ENCODE data around the gene HNRNPF.
"Not testable (repeated sequence)": the region's sequence is repeated elsewhere in the genome, so short reads cannot be mapped to it uniquely, and the experiment has no call there.

Gene HNRNPF

GRCh38 chr10:43342279-43343125 lies 66.5 kb downstream of the HNRNPF start:
- Histone ChIP-seq H3K9me3 (ENCODE audit: control insufficient read depth, insufficient read depth, low read depth, low read length) (no peaks in the 10 kb centered on the region), H3K36me3 (ENCODE audit: control insufficient read depth, insufficient read depth, low read length) (no peaks in the 10 kb centered on the region), H3K4me1 (ENCODE audit: control insufficient read depth, insufficient read depth, low read length) (peaks cover 24% of the 10 kb centered on the region), H3K4me3 (ENCODE audit: low read depth, low read length) (no peak overlapping the region), H3K27me3 (ENCODE audit: control insufficient read depth, insufficient read depth, low read length) (peaks cover 5% of the 10 kb centered on the region), H3K9ac (ENCODE audit: low read length) (no peak overlapping the region), H3K27ac (ENCODE audit: low read depth, low read length) (no peak overlapping the region)

DNA sequence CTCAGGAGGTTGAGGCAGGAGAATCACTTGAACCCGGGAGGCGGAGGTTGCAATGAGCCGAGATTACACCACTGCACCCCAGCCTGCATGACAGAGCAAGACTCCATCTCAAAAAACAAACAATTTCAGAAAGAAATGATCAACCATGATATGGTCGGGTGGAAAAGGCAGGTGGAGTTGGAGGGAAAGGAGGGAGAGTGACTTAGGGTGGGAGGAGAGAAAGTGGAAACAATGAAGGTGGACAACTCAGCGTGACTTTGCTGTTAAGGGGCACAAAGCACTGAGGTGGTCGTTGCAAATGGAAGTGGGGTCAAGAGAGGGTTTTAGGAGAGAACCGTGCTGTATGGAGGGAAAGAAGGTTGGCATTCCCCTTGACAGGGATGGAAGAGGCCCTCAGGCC lies 67.5 kb downstream of the HNRNPF start:
- peaks cover 5% of the 10 kb centered on the region for H3K27me3 ChIP-seq (ENCODE audit: control insufficient read depth, insufficient read depth, low read length)
- no peak overlapping the region for H3K27ac ChIP-seq (ENCODE audit: low read depth, low read length)
- no peaks in the 10 kb centered on the region for H3K9me3 ChIP-seq (ENCODE audit: control insufficient read depth, insufficient read depth, low read depth, low read length)
- no peaks in the 10 kb centered on the region for H3K36me3 ChIP-seq (ENCODE audit: control insufficient read depth, insufficient read depth, low read length)
- peaks cover 31% of the 10 kb centered on the region for H3K4me1 ChIP-seq (ENCODE audit: control insufficient read depth, insufficient read depth, low read length)
- H3K9ac ChIP-seq (ENCODE audit: low read length), result no peak overlapping the region
- H3K4me3 ChIP-seq (ENCODE audit: low read depth, low read length), result no peak overlapping the region

DNA sequence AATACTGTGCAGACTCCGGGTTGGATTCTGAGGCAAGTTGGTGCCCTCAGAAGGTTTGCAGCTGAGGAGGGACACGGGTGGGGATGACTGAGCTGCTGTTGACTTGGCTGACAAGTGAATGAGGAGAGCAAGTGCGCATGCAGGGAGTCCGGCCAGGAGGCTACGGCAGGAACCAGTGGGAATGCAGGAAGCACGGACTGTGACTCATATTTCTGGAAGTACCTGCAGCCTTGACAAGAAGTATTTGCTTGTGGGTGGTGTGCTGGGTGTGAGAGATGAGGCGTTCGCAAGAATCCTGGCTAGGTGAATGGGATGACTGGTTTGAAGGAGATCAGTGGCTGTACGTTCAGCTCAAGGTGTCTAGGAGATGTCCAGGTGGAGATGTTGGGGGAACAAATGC lies 68.4 kb downstream of the HNRNPF start:
- H3K4me3 ChIP-seq (ENCODE audit: low read depth, low read length), result no peak overlapping the region
- no peaks in the 10 kb centered on the region for H3K9me3 ChIP-seq (ENCODE audit: control insufficient read depth, insufficient read depth, low read depth, low read length)
- no peak overlapping the region for H3K9ac ChIP-seq (ENCODE audit: low read length)
- peaks cover 5% of the 10 kb centered on the region for H3K27me3 ChIP-seq (ENCODE audit: control insufficient read depth, insufficient read depth, low read length)
- H3K4me1 ChIP-seq (ENCODE audit: control insufficient read depth, insufficient read depth, low read length), result peaks cover 31% of the 10 kb centered on the region
- H3K27ac ChIP-seq (ENCODE audit: low read depth, low read length), result no peak overlapping the region
- H3K36me3 ChIP-seq (ENCODE audit: control insufficient read depth, insufficient read depth, low read length), result no peaks in the 10 kb centered on the region

DNA sequence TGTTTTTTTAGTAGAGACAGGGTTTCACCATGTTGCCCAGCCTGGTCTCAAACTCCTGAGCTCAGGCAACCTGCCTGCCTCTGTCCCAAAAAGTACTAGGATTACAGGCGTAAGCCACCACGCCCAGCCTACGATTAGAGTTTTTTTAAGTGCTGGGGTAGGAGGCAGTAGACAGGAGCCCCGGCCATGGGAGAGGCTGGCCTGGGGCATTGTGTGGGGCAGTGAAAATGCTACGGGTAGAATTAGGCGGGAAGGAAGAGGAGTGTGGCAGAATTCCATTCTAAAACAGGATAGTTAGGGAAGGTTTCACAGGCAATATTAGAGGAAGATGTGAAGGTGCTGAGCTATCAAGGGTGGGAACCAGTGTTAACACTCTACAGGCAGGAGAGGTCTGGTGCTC lies 68.9 kb downstream of the HNRNPF start:
- H3K27ac ChIP-seq (ENCODE audit: low read depth, low read length), result no peak overlapping the region
- H3K9me3 ChIP-seq (ENCODE audit: control insufficient read depth, insufficient read depth, low read depth, low read length), result no peaks in the 10 kb centered on the region
- H3K27me3 ChIP-seq (ENCODE audit: control insufficient read depth, insufficient read depth, low read length), result peaks cover 5% of the 10 kb centered on the region
- no peak overlapping the region for H3K4me3 ChIP-seq (ENCODE audit: low read depth, low read length)
- no peaks in the 10 kb centered on the region for H3K36me3 ChIP-seq (ENCODE audit: control insufficient read depth, insufficient read depth, low read length)
- H3K9ac ChIP-seq (ENCODE audit: low read length), result peak overlapping the region; percentile 15
- H3K4me1 ChIP-seq (ENCODE audit: control insufficient read depth, insufficient read depth, low read length), result peaks cover 31% of the 10 kb centered on the region

- Histone ChIP-seq H3K27ac (ENCODE audit: low read depth, low read length) (no peak overlapping the region; the same call in 1 of the 2 replicates), H3K9me3 (ENCODE audit: control insufficient read depth, insufficient read depth, low read depth, low read length) (no peaks in the 10 kb centered on the region), H3K27me3 (ENCODE audit: control insufficient read depth, insufficient read depth, low read length) (peaks cover 5% of the 10 kb centered on the region), H3K9ac (ENCODE audit: low read length) (no peak overlapping the region), H3K36me3 (ENCODE audit: control insufficient read depth, insufficient read depth, low read length) (no peaks in the 10 kb centered on the region), H3K4me1 (ENCODE audit: control insufficient read depth, insufficient read depth, low read length) (peaks cover 31% of the 10 kb centered on the region), H3K4me3 (ENCODE audit: low read depth, low read length) (no peak overlapping the region)
Observed at GRCh38 chr10:43339136-43339535, 69.8 kb downstream of the HNRNPF start.

DNA sequence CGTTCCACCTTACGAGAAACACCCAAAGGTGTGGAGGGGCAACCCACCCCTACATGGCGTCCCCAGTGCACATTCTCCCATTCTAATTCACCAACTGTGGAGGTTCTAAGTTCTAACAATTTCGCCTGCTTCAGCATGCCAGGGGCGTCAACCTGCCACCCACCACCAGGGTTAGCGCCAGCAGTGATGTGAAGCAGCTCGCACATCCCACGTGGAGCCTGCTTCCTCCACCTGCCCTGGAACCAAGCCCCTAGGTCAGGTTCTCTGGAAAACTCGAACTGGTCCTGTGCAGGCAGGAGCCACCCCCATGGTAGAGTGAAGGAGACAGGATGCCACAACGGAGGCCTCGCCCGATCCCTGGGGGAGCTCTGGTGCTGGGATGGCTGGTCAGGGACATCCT lies 70.9 kb downstream of the HNRNPF start:
- Histone ChIP-seq H3K36me3 (ENCODE audit: control insufficient read depth, insufficient read depth, low read length) (no peaks in the 10 kb centered on the region), H3K4me1 (ENCODE audit: control insufficient read depth, insufficient read depth, low read length) (peaks cover 31% of the 10 kb centered on the region), H3K27ac (ENCODE audit: low read depth, low read length) (peak overlapping the region; percentile 24; the same call in 1 of the 2 replicates), H3K27me3 (ENCODE audit: control insufficient read depth, insufficient read depth, low read length) (peaks cover 5% of the 10 kb centered on the region), H3K9ac (ENCODE audit: low read length) (peak overlapping the region; percentile 72), H3K4me3 (ENCODE audit: low read depth, low read length) (no peak overlapping the region), H3K9me3 (ENCODE audit: control insufficient read depth, insufficient read depth, low read depth, low read length) (no peaks in the 10 kb centered on the region)

- peak overlapping the region; percentile 58 for H3K9ac ChIP-seq (ENCODE audit: low read length)
- H3K27me3 ChIP-seq (ENCODE audit: control insufficient read depth, insufficient read depth, low read length); H3K27ac ChIP-seq (ENCODE audit: low read depth, low read length); H3K9me3 ChIP-seq (ENCODE audit: control insufficient read depth, insufficient read depth, low read depth, low read length); H3K36me3 ChIP-seq (ENCODE audit: control insufficient read depth, insufficient read depth, low read length); H3K4me3 ChIP-seq (ENCODE audit: low read depth, low read length): not testable (repeated sequence)
- H3K4me1 ChIP-seq (ENCODE audit: control insufficient read depth, insufficient read depth, low read length), result peaks cover 35% of the 10 kb centered on the region
Observed at GRCh38 chr10:43337536-43337935, 71.5 kb downstream of the HNRNPF start.

- Histone ChIP-seq H3K27me3 (ENCODE audit: control insufficient read depth, insufficient read depth, low read length) (peaks cover 5% of the 10 kb centered on the region), H3K36me3 (ENCODE audit: control insufficient read depth, insufficient read depth, low read length) (no peaks in the 10 kb centered on the region), H3K27ac (ENCODE audit: low read depth, low read length) (peak overlapping the region; percentile 82)
Observed at GRCh38 chr10:43336641-43337318, 72.2 kb downstream of the HNRNPF start.

DNA sequence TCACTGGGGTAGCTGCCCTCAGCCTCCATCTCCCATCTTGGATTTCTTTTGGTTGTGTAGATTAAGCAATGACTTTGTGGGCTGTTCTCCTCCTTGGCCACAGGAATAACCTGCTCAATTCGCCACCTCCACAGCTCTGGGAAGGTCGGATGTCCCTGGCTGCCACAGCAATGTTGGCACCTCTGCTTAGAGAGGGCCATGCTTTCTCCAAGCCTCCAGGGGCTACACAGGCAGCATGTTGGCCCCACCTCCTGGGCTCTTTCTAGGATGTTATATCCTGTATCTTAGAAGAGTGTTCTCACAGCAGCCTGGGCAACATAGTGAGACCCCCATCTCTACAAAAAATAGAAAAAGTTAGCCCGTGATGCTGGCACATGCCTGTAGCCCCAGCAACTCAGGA lies 72.9 kb downstream of the HNRNPF start:
- Histone ChIP-seq H3K27ac (ENCODE audit: low read depth, low read length) (no peak overlapping the region), H3K27me3 (ENCODE audit: control insufficient read depth, insufficient read depth, low read length) (peaks cover 5% of the 10 kb centered on the region), H3K36me3 (ENCODE audit: control insufficient read depth, insufficient read depth, low read length) (no peaks in the 10 kb centered on the region), H3K9me3 (ENCODE audit: control insufficient read depth, insufficient read depth, low read depth, low read length) (no peaks in the 10 kb centered on the region), H3K9ac (ENCODE audit: low read length) (no peak overlapping the region), H3K4me3 (ENCODE audit: low read depth, low read length) (no peak overlapping the region), H3K4me1 (ENCODE audit: control insufficient read depth, insufficient read depth, low read length) (peaks cover 35% of the 10 kb centered on the region)

More at GRCh38 chr10:43336641-43337318, 72.2 kb downstream of the HNRNPF start:
- H3K4me3 ChIP-seq (ENCODE audit: low read depth, low read length), result peak overlapping the region; percentile 4; the same call in 1 of the 2 replicates
- H3K9me3 ChIP-seq (ENCODE audit: control insufficient read depth, insufficient read depth, low read depth, low read length), result no peaks in the 10 kb centered on the region
- H3K4me1 ChIP-seq (ENCODE audit: control insufficient read depth, insufficient read depth, low read length), result peaks cover 35% of the 10 kb centered on the region
- H3K9ac ChIP-seq (ENCODE audit: low read length), result peak overlapping the region; percentile 77
